Endothelial cell of umbilical vein (primary cell): ENCODE data around the gene RNASEH2A.

Source experiments
- CTCF ChIP-seq, 2 donors: IDR thresholded peaks; 1 replicate in 1 of 2; 2 replicates in 1 of 2; pipeline ENCODE4 v1.5.1; 2011; ENCODE audit warnings: low read length in 2 of 2, mild to moderate bottlenecking in 2 of 2, moderate library complexity in 2 of 2, control low read depth in 1 of 2, inconsistent platforms in 1 of 2, low read depth in 1 of 2; ENCODE audit not compliant: insufficient read depth in 1 of 2; ENCODE audit errors: extremely low read depth in 1 of 2
- EZH2 ChIP-seq: IDR thresholded peaks from 2 replicates; pipeline ENCODE4 v1.6.1; 2012; ENCODE audit warnings: borderline replicate concordance, low read depth, mild to moderate bottlenecking, moderate library complexity, low read length, inconsistent platforms; ENCODE audit not compliant: severe bottlenecking

- no peak for TF ChIP-seq EZH2
- no peak for TF ChIP-seq CTCF (IDR thresholded peaks at IDR 0.05; ENCODE audit: extremely low read depth in 1 of 2, insufficient read depth in 1 of 2, low read depth in 1 of 2, low read length in 2 of 2)
These were observed 34.1 kb upstream of the RNASEH2A start for GRCh38 chr19:12772323-12772722.
